ENCODE measurements around the gene CPTP. TPM values are rescaled to one million over a fixed set of nuclear protein-coding genes. Genes with fewer than 3 reads are reported as not detected.

CPTP gene
- total RNA-seq, 2 donors from 2014 or later, result 15.6 to 33.0 TPM

DNA sequence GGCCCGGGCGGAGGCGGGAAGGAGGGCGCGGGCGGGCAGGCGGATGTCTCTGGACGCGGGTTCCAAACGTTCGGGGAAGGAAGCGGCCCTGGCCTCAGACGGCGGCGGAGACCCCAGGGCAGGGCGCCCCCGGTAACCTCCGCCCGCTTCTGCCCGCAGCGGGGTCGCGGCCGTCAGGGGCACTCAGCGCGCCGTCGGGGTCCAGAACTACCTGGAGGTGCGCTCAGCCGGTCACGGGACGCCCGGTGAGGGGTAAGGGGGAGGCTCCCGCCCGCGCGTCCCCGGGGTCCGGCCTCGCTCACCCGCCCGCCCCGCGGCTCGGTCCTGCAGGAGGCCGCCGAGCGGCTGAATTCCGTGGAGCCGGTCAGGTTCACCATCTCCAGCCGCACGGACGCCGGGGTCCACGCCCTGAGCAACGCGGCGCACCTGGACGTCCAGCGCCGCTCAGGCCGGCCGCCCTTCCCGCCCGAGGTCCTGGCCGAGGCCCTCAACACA lies 15.8 kb upstream of the CPTP start:
- Histone ChIP-seq H3K36me3 (replicated peaks in 1 of 2; ENCODE audit: insufficient read depth in 1 of 2, low read depth in 2 of 2) (peaks cover 9 to 21% of the 10 kb centered on the region in 2 donors), H3K9me3 (no peaks in the 10 kb centered on the region), H3K27me3 (no peaks in the 10 kb centered on the region), H3K27ac (peak overlapping the region; percentile 79 to 97 (median 90)), H3K4me3 (peak overlapping the region; percentile 78 to 91), H3K4me1 (peaks cover 51% of the 10 kb centered on the region)
- intact Hi-C loops (cut with DNase I), result no loop called here
- TF ChIP-seq POLR2A (IDR thresholded peaks at IDR 0.05), result no peak
- TF ChIP-seq, protein P1, sequence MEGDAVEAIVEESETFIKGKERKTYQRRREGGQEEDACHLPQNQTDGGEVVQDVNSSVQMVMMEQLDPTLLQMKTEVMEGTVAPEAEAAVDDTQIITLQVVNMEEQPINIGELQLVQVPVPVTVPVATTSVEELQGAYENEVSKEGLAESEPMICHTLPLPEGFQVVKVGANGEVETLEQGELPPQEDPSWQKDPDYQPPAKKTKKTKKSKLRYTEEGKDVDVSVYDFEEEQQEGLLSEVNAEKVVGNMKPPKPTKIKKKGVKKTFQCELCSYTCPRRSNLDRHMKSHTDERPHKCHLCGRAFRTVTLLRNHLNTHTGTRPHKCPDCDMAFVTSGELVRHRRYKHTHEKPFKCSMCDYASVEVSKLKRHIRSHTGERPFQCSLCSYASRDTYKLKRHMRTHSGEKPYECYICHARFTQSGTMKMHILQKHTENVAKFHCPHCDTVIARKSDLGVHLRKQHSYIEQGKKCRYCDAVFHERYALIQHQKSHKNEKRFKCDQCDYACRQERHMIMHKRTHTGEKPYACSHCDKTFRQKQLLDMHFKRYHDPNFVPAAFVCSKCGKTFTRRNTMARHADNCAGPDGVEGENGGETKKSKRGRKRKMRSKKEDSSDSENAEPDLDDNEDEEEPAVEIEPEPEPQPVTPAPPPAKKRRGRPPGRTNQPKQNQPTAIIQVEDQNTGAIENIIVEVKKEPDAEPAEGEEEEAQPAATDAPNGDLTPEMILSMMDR (IDR thresholded peaks at IDR 0.05), result no peak
- peak in 2 of 4 donors; percentile 37 to 52 for DNase-seq
- WGBS, 2 donors, result 0% methylated on average over 50 of the region's 66 CpGs; no CpG with 5 or more reads in 1 of the 2 donors
- peak; percentile 3 for ATAC-seq

DNA sequence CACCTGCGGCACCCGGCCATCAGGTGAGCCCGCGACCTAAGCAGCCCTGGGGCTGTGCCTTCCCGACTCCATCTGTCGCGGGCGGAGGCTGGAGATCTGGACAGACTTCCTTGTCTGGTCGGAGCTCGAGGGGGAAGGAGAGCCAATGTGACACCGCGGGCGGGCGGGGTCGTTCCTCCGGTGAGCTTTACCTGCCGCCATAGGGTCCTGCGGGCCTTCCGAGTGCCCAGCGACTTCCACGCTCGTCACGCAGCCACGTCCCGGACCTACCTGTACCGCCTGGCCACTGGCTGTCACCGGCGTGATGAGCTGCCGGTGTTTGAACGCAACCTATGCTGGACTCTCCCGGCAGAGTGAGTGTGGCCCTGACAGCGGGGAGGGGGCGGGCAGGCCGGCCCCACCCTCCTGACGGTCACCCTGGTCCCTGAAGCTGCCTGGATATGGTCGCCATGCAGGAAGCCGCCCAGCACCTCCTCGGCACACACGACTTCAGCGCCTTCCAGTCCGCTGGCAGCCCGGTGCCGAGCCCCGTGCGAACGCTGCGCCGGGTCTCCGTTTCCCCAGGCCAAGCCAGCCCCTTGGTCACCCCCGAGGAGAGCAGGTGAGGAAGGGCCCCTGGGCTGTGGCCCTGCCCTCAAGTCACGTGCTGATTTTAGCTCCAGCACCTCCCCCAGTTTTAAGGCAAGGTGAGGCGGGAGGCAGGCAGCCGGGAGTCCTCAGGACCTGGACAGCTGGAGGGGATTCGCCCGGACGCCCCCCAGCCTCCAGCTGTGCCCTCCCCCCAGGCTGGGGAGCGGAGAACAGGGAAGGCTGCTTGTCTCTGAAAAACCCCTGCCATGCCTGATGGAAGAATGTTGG lies 15.1 kb upstream of the CPTP start:
- peak overlapping the region; percentile 78 to 91 for H3K4me3 ChIP-seq
- ATAC-seq, result peak; percentile 6
- peak overlapping the region; percentile 79 to 97 (median 90) for H3K27ac ChIP-seq
- peaks cover 9 to 27% of the 10 kb centered on the region in 2 donors for H3K36me3 ChIP-seq (replicated peaks in 1 of 2; ENCODE audit: insufficient read depth in 1 of 2, low read depth in 2 of 2)
- intact Hi-C loops (cut with DNase I), result no loop called here
- peak; percentile 48 to 60 (median 60) for DNase-seq
- no peaks in the 10 kb centered on the region for H3K27me3 ChIP-seq
- no peaks in the 10 kb centered on the region for H3K9me3 ChIP-seq
- H3K4me1 ChIP-seq, result peaks cover 47% of the 10 kb centered on the region
- 31 to 71% methylated on average over 6 to 57 of the region's 57 CpGs for WGBS, 2 donors
- TF ChIP-seq POLR2A (IDR thresholded peaks at IDR 0.05), result no peak
- TF ChIP-seq, protein P1 (IDR thresholded peaks at IDR 0.05), result no peak

DNA sequence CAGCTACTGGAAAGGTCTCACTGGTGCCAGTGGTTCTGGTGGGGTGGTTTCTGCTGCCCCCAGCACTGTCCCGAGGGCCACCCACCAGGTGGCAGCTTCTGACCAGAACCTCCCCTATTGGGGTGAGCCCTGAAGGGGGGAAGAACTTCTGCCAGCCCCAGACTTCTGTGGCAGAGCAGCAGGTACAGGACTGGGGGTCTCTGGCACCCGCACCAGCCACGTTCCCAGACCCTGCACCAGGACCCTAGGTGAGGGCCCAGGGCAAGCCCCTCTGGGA lies 14.6 kb upstream of the CPTP start:
- Histone ChIP-seq H3K4me1 (peaks cover 41% of the 10 kb centered on the region), H3K36me3 (replicated peaks in 1 of 2; ENCODE audit: insufficient read depth in 1 of 2, low read depth in 2 of 2) (peaks cover 9 to 32% of the 10 kb centered on the region in 2 donors), H3K27ac (peak overlapping the region in 2 of 4 donors; percentile 11 to 79), H3K4me3 (no peak overlapping the region), H3K9me3 (no peaks in the 10 kb centered on the region), H3K27me3 (no peaks in the 10 kb centered on the region)
- 50 to 75% methylated on average over 1 to 3 of the region's 3 CpGs for WGBS, 2 donors
- intact Hi-C loops (cut with DNase I), result no loop called here
- ATAC-seq, result no peak
- TF ChIP-seq POLR2A (IDR thresholded peaks at IDR 0.05), result no peak
- TF ChIP-seq, protein P1 (IDR thresholded peaks at IDR 0.05), result no peak
- no peak for DNase-seq

DNA sequence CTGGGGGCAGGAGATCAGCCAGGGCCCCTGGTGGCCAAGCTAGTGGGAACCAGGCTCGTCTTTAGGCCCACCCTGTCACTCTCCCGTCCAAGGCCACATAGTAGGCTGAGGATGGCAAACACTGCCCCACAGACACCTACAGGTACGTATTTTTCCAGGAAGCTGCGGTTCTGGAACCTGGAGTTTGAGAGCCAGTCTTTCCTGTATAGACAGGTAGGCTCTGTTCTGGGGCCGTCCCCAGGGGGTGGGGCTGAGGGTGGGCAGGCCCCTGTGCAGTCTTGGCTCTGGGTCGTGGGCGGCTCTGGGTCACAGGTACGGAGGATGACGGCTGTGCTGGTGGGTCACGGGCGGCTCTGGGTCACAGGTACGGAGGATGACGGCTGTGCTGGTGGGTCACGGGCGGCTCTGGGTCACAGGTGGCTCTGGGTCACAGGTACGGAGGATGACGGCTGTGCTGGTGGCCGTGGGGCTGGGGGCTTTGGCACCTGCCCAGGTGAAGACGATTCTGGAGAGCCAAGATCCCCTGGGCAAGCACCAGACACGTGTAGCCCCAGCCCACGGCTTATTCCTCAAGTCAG lies 14.0 kb upstream of the CPTP start:
- H3K36me3 ChIP-seq (replicated peaks in 1 of 2; ENCODE audit: insufficient read depth in 1 of 2, low read depth in 2 of 2), result peaks cover 9 to 32% of the 10 kb centered on the region in 2 donors
- intact Hi-C loops (cut with DNase I), result no loop called here

More for the DNA sequence above, 14.0 kb upstream of the CPTP start:
- DNase-seq, result no peak
- Histone ChIP-seq H3K9me3 (no peaks in the 10 kb centered on the region), H3K27me3 (no peaks in the 10 kb centered on the region), H3K4me1 (peaks cover 36% of the 10 kb centered on the region), H3K4me3 (no peak overlapping the region), H3K27ac (peak overlapping the region in 1 of 4 donors; percentile 11)
- 72 to 82% methylated on average over 8 to 19 of the region's 21 CpGs for WGBS, 2 donors
- ATAC-seq, result no peak
- TF ChIP-seq, protein P1 (IDR thresholded peaks at IDR 0.05), result no peak
- no peak for TF ChIP-seq POLR2A (IDR thresholded peaks at IDR 0.05)
